ENCODE measurements around the gene GPR6. TPM values are rescaled to one million over a fixed set of nuclear protein-coding genes. Genes with fewer than 3 reads are reported as not detected.

Gene GPR6
- total and polyA plus RNA-seq, 2 of the 8 experiments (the other 6 are each of a cell fraction or from before 2014, with no cell fraction given), result 0.18 to 0.37 TPM

- no peaks in the 10 kb centered on the region for H3K79me1 ChIP-seq (ENCODE audit: low read depth, low read length)
- no peak overlapping the region for H3K56ac ChIP-seq (replicated peaks; ENCODE audit: insufficient read length, low read depth, low read length)
- H3K23me2 ChIP-seq (ENCODE audit: low read depth, low read length), result no peaks in the 10 kb centered on the region
- peaks cover 2 to 6% of the 10 kb centered on the region in 2 experiments; a peak in 1 of 4 replicates for H3K9me3 ChIP-seq (ENCODE audit: insufficient read depth in 2 of 2, low read depth in 1 of 2, low read length in 1 of 2)
- H4K8ac ChIP-seq (ENCODE audit: extremely low read depth, insufficient read depth, low read length), result no peak overlapping the region
- no peaks in the 10 kb centered on the region for H3K79me2 ChIP-seq (ENCODE audit: control insufficient read depth in 1 of 2, insufficient read depth in 2 of 2, low read length in 2 of 2)
- H2BK15ac ChIP-seq (ENCODE audit: low read length), result no peak overlapping the region
- no peaks in the 10 kb centered on the region for H3K36me3 ChIP-seq (ENCODE audit: control insufficient read depth in 2 of 4, insufficient read depth in 4 of 4, low read length in 3 of 4)
- H2BK20ac ChIP-seq (ENCODE audit: low read length), result peak overlapping the region; percentile 29
- no peak overlapping the region for H3K4me3 ChIP-seq (ENCODE audit: extremely low read depth in 1 of 4, insufficient read depth in 2 of 4, low read depth in 3 of 4, low read length in 4 of 4)
- FAIRE-seq, result no peak
- H3K23ac ChIP-seq (ENCODE audit: insufficient read length), result no peak overlapping the region
- 93% methylated on average over 4 of the region's 4 CpGs; no CpG with 5 or more reads in 1 of the 2 experiments for WGBS, 2 experiments (ENCODE audit: extremely low coverage in 1 of 2, insufficient coverage in 1 of 2, insufficient read length in 1 of 2, insufficient replicate concordance in 2 of 2, low coverage in 1 of 2, low lambda C conversion rate in 2 of 2, missing lambda C conversion rate in 1 of 2)
- no peak overlapping the region; the same call in 1 of the 2 replicates for H2BK5ac ChIP-seq (ENCODE audit: low read depth, low read length)
- no peaks in the 10 kb centered on the region for H3K27me3 ChIP-seq (replicated peaks in 1 of 4; ENCODE audit: control insufficient read depth in 3 of 4, extremely low read depth in 1 of 4, insufficient read depth in 3 of 4, low read length in 3 of 4)
- peak overlapping the region; percentile 61; the same call in 1 of the 2 replicates for H2BK12ac ChIP-seq (ENCODE audit: low read depth, low read length)
- no peak overlapping the region for H3K4ac ChIP-seq (replicated peaks; ENCODE audit: insufficient read length, low read depth, low read length)
- H3K27ac ChIP-seq (ENCODE audit: low read depth, low read length), result no peak overlapping the region
- peak overlapping the region; percentile 58 for H4K91ac ChIP-seq (replicated peaks; ENCODE audit: insufficient read length, low read length)
- H2BK120ac ChIP-seq (replicated peaks; ENCODE audit: low read depth, low read length), result no peak overlapping the region
- ChIA-PET CTCF (ENCODE audit: partially characterized antibody) (interaction anchor here (1.0 to 1.9 kb wide), 4 partner anchors 10 to 93 kb away, joined by 3 to 5 read pairs (median 4); no protein-coding TSS in a partner anchor), POLR2A (ENCODE audit: partially characterized antibody) (no interaction called here)
- H2AFZ ChIP-seq (ENCODE audit: low read length), result no peak overlapping the region
- no peaks in the 10 kb centered on the region for H4K20me1 ChIP-seq (replicated peaks in 1 of 2; ENCODE audit: control insufficient read depth in 1 of 2, insufficient read depth in 2 of 2, low read length in 2 of 2)
- no peak overlapping the region for H3K14ac ChIP-seq (ENCODE audit: insufficient read length)
- H3K4me1 ChIP-seq (replicated peaks in 1 of 4; ENCODE audit: control insufficient read depth in 3 of 4, insufficient read depth in 4 of 4, low read length in 3 of 4), result peaks cover 4 to 26% (median 17%) of the 10 kb centered on the region in 4 experiments; a peak in 6 of 7 replicates
- H2AK5ac ChIP-seq (ENCODE audit: low read depth, low read length), result no peak overlapping the region
- H4K5ac ChIP-seq (ENCODE audit: insufficient read length, low read depth, low read length), result no peak overlapping the region
- no peak overlapping the region for H3K4me2 ChIP-seq (ENCODE audit: insufficient read depth in 1 of 2, low read depth in 2 of 2, low read length in 2 of 2)
- H3K9ac ChIP-seq (replicated peaks in 1 of 4; ENCODE audit: extremely low read depth in 1 of 4, low read depth in 3 of 4, low read length in 3 of 4), result no peak overlapping the region
- H3K18ac ChIP-seq (ENCODE audit: extremely low read depth, low read length), result peak overlapping the region; percentile 21; the same call in 1 of the 2 replicates
- DNase-seq (ENCODE audit: low read depth in 1 of 2, low spot score in 2 of 2), result no peak
- TF ChIP-seq KDM1A (IDR thresholded peaks at IDR 0.05; ENCODE audit: borderline replicate concordance, low read length), result no peak
- TF ChIP-seq, protein P1, sequence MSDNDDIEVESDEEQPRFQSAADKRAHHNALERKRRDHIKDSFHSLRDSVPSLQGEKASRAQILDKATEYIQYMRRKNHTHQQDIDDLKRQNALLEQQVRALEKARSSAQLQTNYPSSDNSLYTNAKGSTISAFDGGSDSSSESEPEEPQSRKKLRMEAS (IDR thresholded peaks at IDR 0.05), result no peak
- TF ChIP-seq CBX8 (IDR thresholded peaks at IDR 0.05; ENCODE audit: borderline replicate concordance, low read depth, low read length), result no peak
- TF ChIP-seq, protein P2, sequence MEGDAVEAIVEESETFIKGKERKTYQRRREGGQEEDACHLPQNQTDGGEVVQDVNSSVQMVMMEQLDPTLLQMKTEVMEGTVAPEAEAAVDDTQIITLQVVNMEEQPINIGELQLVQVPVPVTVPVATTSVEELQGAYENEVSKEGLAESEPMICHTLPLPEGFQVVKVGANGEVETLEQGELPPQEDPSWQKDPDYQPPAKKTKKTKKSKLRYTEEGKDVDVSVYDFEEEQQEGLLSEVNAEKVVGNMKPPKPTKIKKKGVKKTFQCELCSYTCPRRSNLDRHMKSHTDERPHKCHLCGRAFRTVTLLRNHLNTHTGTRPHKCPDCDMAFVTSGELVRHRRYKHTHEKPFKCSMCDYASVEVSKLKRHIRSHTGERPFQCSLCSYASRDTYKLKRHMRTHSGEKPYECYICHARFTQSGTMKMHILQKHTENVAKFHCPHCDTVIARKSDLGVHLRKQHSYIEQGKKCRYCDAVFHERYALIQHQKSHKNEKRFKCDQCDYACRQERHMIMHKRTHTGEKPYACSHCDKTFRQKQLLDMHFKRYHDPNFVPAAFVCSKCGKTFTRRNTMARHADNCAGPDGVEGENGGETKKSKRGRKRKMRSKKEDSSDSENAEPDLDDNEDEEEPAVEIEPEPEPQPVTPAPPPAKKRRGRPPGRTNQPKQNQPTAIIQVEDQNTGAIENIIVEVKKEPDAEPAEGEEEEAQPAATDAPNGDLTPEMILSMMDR (IDR thresholded peaks at IDR 0.05; ENCODE audit: control extremely low read depth in 1 of 3, insufficient read depth in 1 of 3, low read depth in 1 of 3, low read length in 3 of 3), result no peak
- TF ChIP-seq RNF2 (IDR thresholded peaks at IDR 0.05; ENCODE audit: borderline replicate concordance, low read depth, low read length, missing control alignments, poor library complexity, severe bottlenecking), result no peak
- TF ChIP-seq, protein P3, sequence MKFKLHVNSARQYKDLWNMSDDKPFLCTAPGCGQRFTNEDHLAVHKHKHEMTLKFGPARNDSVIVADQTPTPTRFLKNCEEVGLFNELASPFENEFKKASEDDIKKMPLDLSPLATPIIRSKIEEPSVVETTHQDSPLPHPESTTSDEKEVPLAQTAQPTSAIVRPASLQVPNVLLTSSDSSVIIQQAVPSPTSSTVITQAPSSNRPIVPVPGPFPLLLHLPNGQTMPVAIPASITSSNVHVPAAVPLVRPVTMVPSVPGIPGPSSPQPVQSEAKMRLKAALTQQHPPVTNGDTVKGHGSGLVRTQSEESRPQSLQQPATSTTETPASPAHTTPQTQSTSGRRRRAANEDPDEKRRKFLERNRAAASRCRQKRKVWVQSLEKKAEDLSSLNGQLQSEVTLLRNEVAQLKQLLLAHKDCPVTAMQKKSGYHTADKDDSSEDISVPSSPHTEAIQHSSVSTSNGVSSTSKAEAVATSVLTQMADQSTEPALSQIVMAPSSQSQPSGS (IDR thresholded peaks at IDR 0.05; ENCODE audit: low read length), result no peak
- no peak for TF ChIP-seq RXRA (IDR thresholded peaks at IDR 0.05; ENCODE audit: insufficient read depth, low read depth, low read length)
Measured at GRCh38 chr6:109946979-109947378, 31.1 kb upstream of the GPR6 start.

Measured in H1 (cell line).